B cell (primary cell): ENCODE measurements around the gene CCDC137.

ENCODE experiments used
- CTCF ChIP-seq: fragments of 200-600 bp; IDR thresholded peaks from one replicate; pipeline ENCODE4 v1.8.0; 2022; ENCODE audit warnings: antibody characterized with exemption, mild to moderate bottlenecking
- EZH2 ChIP-seq: IDR thresholded peaks from 2 replicates; pipeline ENCODE4 v1.6.1; 2012; ENCODE audit warnings: borderline replicate concordance, low read depth, mild to moderate bottlenecking, moderate library complexity, low read length; ENCODE audit not compliant: insufficient read depth, poor library complexity, severe bottlenecking

GRCh38 chr17:81719410-81720266, 53.1 kb downstream of the CCDC137 start:
- TF ChIP-seq CTCF (no peak), EZH2 (no peak)
